Astrocyte (in vitro differentiated cells and primary cell): ENCODE measurements around the gene VDAC1.

Source experiments
- EZH2 ChIP-seq: IDR thresholded peaks from 2 replicates; pipeline ENCODE4 v1.6.1; 2012; ENCODE audit warnings: mild to moderate bottlenecking, low read length, inconsistent platforms; ENCODE audit not compliant: insufficient read depth
- TF ChIP-seq, protein P1 (sequence below): IDR thresholded peaks from 2 replicates; pipeline ENCODE4 v1.5.1; 2011; ENCODE audit warnings: low read depth, mild to moderate bottlenecking, inconsistent platforms, low read length, moderate library complexity; ENCODE audit not compliant: insufficient read depth

DNA sequence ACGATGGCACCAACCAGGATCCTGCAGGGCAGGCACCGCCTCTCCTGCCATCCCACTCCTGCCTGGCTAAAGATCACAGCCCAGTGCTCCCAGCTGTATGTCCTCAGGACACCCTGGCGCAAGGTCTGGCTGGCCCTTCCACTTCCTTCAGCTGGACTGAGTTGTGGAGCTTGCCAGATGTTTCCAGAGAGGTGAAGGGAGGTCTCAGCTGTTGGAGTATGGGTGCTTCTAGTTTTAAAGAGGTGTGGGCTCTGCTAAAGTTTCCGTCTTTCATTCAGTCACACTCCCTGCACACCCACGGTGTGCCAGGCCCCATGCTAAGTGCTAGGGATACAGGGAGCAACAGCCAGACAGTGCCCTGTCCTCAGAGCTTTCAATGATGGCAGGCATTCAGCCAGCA, 70.5 kb downstream of the VDAC1 start:
- TF ChIP-seq, protein P1, sequence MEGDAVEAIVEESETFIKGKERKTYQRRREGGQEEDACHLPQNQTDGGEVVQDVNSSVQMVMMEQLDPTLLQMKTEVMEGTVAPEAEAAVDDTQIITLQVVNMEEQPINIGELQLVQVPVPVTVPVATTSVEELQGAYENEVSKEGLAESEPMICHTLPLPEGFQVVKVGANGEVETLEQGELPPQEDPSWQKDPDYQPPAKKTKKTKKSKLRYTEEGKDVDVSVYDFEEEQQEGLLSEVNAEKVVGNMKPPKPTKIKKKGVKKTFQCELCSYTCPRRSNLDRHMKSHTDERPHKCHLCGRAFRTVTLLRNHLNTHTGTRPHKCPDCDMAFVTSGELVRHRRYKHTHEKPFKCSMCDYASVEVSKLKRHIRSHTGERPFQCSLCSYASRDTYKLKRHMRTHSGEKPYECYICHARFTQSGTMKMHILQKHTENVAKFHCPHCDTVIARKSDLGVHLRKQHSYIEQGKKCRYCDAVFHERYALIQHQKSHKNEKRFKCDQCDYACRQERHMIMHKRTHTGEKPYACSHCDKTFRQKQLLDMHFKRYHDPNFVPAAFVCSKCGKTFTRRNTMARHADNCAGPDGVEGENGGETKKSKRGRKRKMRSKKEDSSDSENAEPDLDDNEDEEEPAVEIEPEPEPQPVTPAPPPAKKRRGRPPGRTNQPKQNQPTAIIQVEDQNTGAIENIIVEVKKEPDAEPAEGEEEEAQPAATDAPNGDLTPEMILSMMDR, result no peak
- TF ChIP-seq EZH2, result no peak
